OCI-LY3 (cell line): Measurements from ENCODE around the gene FAM107B.

Experiments used
- CTCF ChIP-seq: fragments of 200-600, 300-600 bp; sonication (generic); IDR thresholded peaks from 2 replicates; pipeline ENCODE4 v1.5.1; 2014; ENCODE audit warnings: antibody characterized with exemption, low read length, low read depth
- EZH2phosphoT487 ChIP-seq: fragments of 200-600 bp; shearing (Covaris generic); IDR thresholded peaks from 2 replicates; pipeline ENCODE4 v1.6.1; 2018; ENCODE audit warnings: antibody characterized with exemption, mixed run types, low read depth

GRCh38 chr10:14483417-14483816, 291.3 kb downstream of the FAM107B start:
- TF ChIP-seq CTCF = no peak
- TF ChIP-seq EZH2phosphoT487 = no peak
